HL-60 (cell line): Measurements from ENCODE around the gene POFUT1.

ENCODE experiments used
- DNase-seq, 2 experiments: peaks; one replicate each; pipeline ENCODE4 v3.0.0-alpha.2; 2010 to 2020; ENCODE audit warnings: low read depth in 1 of 2, low spot score in 1 of 2
- H3K27ac ChIP-seq: fragments of 250-450 bp; sonication (Bioruptor Pico); replicated peaks from 2 replicates; pipeline ENCODE4 v1.5.1; 2020; ENCODE audit warnings: mild to moderate bottlenecking, moderate library complexity
- H3K27me3 ChIP-seq: fragments of 250-450 bp; sonication (Bioruptor Pico); 2 replicates; pipeline ENCODE4 v1.5.1; 2021; ENCODE audit warnings: mild to moderate bottlenecking, moderate library complexity; ENCODE audit not compliant: insufficient read depth, poor library complexity, severe bottlenecking
- H3K4me3 ChIP-seq: replicated peaks from 2 replicates; pipeline ENCODE4 v1.5.1; 2011; ENCODE audit warnings: mild to moderate bottlenecking, control low read depth, low read length; ENCODE audit not compliant: insufficient read depth
- GABPA ChIP-seq: IDR thresholded peaks from 2 replicates; pipeline ENCODE4 v1.6.1; 2012; ENCODE audit warnings: low read depth
- POLR2AphosphoS5 ChIP-seq: IDR thresholded peaks from 2 replicates; pipeline ENCODE4 v1.6.1; 2012; ENCODE audit warnings: low read depth
- SPI1 ChIP-seq: IDR thresholded peaks from 2 replicates; pipeline ENCODE4 v1.6.1; 2012; ENCODE audit warnings: low read depth, mild to moderate bottlenecking, borderline replicate concordance
- TF ChIP-seq, protein P1 (sequence below): IDR thresholded peaks from one replicate; pipeline ENCODE4 v1.5.1; 2011; ENCODE audit warnings: low read length, control low read depth, inconsistent platforms; ENCODE audit not compliant: insufficient read depth
- TF ChIP-seq, protein P2 (sequence below): IDR thresholded peaks from 2 replicates; pipeline ENCODE4 v1.6.1; 2012; ENCODE audit warnings: low read depth; ENCODE audit not compliant: insufficient replicate concordance

Gene POFUT1

DNA sequence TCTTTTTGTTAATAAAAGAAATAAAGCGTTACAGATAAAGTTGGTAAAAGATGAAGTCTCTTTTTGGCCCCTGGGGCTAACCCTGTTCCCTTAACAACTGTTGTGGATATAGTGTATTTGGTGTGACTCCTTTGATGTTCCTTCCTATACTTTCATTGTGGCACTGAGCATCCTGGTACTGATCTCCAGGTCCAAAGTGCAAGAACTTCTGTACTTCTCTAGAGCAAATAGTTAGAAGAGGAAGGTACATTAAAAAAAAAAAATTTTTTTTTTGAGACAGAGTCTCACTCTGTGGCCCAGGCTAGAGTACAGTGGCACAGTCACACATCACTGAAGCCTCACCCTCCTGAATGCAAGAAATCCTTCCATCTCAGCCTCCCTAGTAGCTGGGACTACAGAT lies 6.2 kb downstream of the POFUT1 start:
- Histone ChIP-seq H3K4me3 (no peak overlapping the region), H3K27ac (no peak overlapping the region), H3K27me3 (no peaks in the 10 kb centered on the region)
- TF ChIP-seq, protein P1, sequence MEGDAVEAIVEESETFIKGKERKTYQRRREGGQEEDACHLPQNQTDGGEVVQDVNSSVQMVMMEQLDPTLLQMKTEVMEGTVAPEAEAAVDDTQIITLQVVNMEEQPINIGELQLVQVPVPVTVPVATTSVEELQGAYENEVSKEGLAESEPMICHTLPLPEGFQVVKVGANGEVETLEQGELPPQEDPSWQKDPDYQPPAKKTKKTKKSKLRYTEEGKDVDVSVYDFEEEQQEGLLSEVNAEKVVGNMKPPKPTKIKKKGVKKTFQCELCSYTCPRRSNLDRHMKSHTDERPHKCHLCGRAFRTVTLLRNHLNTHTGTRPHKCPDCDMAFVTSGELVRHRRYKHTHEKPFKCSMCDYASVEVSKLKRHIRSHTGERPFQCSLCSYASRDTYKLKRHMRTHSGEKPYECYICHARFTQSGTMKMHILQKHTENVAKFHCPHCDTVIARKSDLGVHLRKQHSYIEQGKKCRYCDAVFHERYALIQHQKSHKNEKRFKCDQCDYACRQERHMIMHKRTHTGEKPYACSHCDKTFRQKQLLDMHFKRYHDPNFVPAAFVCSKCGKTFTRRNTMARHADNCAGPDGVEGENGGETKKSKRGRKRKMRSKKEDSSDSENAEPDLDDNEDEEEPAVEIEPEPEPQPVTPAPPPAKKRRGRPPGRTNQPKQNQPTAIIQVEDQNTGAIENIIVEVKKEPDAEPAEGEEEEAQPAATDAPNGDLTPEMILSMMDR = no peak
- no peak for TF ChIP-seq SPI1
- no peak for TF ChIP-seq GABPA
- no peak for DNase-seq

DNA sequence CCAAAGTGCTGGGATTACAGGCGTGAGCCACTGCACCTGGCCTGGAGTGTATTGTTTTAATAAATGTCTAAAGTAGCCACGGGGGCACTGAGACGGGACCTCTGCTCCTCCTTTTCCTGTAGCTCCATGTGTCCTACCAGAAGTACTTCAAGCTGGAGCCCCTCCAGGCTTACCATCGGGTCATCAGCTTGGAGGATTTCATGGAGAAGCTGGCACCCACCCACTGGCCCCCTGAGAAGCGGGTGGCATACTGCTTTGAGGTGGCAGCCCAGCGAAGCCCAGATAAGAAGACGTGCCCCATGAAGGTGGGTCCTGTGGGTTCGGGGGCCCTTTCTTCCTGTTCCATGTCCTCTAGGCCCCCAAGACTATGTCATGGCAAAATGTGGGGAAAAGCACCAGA lies 7.5 kb downstream of the POFUT1 start:
- Histone ChIP-seq H3K4me3 (no peak overlapping the region), H3K27me3 (no peaks in the 10 kb centered on the region), H3K27ac (no peak overlapping the region)
- no peak for DNase-seq
- TF ChIP-seq, protein P2, sequence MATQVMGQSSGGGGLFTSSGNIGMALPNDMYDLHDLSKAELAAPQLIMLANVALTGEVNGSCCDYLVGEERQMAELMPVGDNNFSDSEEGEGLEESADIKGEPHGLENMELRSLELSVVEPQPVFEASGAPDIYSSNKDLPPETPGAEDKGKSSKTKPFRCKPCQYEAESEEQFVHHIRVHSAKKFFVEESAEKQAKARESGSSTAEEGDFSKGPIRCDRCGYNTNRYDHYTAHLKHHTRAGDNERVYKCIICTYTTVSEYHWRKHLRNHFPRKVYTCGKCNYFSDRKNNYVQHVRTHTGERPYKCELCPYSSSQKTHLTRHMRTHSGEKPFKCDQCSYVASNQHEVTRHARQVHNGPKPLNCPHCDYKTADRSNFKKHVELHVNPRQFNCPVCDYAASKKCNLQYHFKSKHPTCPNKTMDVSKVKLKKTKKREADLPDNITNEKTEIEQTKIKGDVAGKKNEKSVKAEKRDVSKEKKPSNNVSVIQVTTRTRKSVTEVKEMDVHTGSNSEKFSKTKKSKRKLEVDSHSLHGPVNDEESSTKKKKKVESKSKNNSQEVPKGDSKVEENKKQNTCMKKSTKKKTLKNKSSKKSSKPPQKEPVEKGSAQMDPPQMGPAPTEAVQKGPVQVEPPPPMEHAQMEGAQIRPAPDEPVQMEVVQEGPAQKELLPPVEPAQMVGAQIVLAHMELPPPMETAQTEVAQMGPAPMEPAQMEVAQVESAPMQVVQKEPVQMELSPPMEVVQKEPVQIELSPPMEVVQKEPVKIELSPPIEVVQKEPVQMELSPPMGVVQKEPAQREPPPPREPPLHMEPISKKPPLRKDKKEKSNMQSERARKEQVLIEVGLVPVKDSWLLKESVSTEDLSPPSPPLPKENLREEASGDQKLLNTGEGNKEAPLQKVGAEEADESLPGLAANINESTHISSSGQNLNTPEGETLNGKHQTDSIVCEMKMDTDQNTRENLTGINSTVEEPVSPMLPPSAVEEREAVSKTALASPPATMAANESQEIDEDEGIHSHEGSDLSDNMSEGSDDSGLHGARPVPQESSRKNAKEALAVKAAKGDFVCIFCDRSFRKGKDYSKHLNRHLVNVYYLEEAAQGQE = no peak
- TF ChIP-seq, protein P1 = no peak
- TF ChIP-seq GABPA (no peak), POLR2AphosphoS5 (no peak), SPI1 (no peak)

DNA sequence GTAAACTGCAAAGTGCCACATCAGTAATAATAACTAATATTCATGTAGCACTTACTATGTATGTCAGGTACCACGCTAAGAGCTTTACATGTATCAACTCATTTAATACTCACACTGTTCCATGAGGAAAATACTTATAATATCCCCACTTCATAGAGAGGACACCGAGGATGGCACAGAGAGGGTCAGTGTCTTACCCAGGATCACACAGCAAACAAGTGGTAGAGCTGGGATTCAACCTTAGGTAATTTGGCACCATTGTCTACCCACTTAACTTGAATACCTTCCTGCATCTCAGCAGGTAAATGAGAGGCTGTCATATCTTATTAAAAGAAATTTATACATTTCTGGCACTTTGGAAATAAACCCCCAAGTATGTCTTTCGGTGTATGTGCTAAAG lies 8.0 kb downstream of the POFUT1 start:
- no peaks in the 10 kb centered on the region for H3K27me3 ChIP-seq
- no peak overlapping the region for H3K4me3 ChIP-seq
- no peak overlapping the region for H3K27ac ChIP-seq
- no peak for DNase-seq
- TF ChIP-seq POLR2AphosphoS5 = no peak
- TF ChIP-seq, protein P1 = no peak
- TF ChIP-seq GABPA = no peak
- TF ChIP-seq SPI1 = no peak
- TF ChIP-seq, protein P2 = no peak
